A549 (cell line): ENCODE data around the gene DSCAML1.

Experiments
- CBX2 ChIP-seq: fragments of 200-600 bp; sonication (generic); IDR thresholded peaks from 2 replicates; pipeline ENCODE4 v1.6.1; 2016; ENCODE audit warnings: low read depth, mild to moderate bottlenecking, borderline replicate concordance
- EHMT2 ChIP-seq: fragments of 200-600 bp; sonication (generic); IDR thresholded peaks from 2 replicates; pipeline ENCODE4 v1.6.1; 2016; ENCODE audit warnings: antibody characterized with exemption, low read depth, mild to moderate bottlenecking, moderate library complexity
- EP300 ChIP-seq, 2 experiments: fragments of >200 bp; sonication (Bioruptor Twin); formaldehyde crosslinking; IDR thresholded peaks; 2 replicates in 1 of 2; 3 replicates in 1 of 2; pipeline ENCODE4 v1.6.1; 2016 to 2017
- JUNB ChIP-seq: fragments of >200 bp; sonication (Bioruptor Twin); formaldehyde crosslinking; IDR thresholded peaks from 2 replicates; pipeline ENCODE4 v1.6.1; 2016
- MAFK ChIP-seq: fragments of 450-650 bp; IDR thresholded peaks from 2 replicates; pipeline ENCODE4 v1.6.1; 2014; ENCODE audit not compliant: partially characterized antibody
- MYC ChIP-seq: IDR thresholded peaks from 2 replicates; pipeline ENCODE4 v1.6.1; 2012; ENCODE audit warnings: mild to moderate bottlenecking, inconsistent platforms, low read length, improper control_type of control experiment, borderline replicate concordance
- NPAS2 ChIP-seq: fragments of 250-450 bp; sonication (Bioruptor Pico); IDR thresholded peaks from 2 replicates; pipeline ENCODE4 v1.8.0; 2022; ENCODE audit warnings: mild to moderate bottlenecking, moderate library complexity, borderline replicate concordance
- POLR2A ChIP-seq: IDR thresholded peaks from 2 replicates; pipeline ENCODE4 v1.6.1; 2012; ENCODE audit warnings: mild to moderate bottlenecking, low read length
- RAD21 ChIP-seq, 2 experiments: fragments of >200 bp in 1 of 2; sonication (Bioruptor Twin) in 1 of 2; formaldehyde crosslinking in 1 of 2; IDR thresholded peaks in 1 of 2; conservative IDR thresholded peaks in 1 of 2; 2 replicates in 1 of 2; 3 replicates in 1 of 2; pipeline ENCODE4 v1.6.1; 2012 to 2018; ENCODE audit warnings: inconsistent platforms in 1 of 2
- SMC3 ChIP-seq: fragments of >200 bp; sonication (Bioruptor Twin); formaldehyde crosslinking; IDR thresholded peaks from 3 replicates; pipeline ENCODE4 v1.6.1; 2018; ENCODE audit warnings: inconsistent platforms
- SREBF2 ChIP-seq: fragments of 450-650 bp; IDR thresholded peaks from 2 replicates; pipeline ENCODE4 v1.6.1; 2014; ENCODE audit warnings: mild to moderate bottlenecking, moderate library complexity
- ZFP36 ChIP-seq: fragments of 450-650 bp; IDR thresholded peaks from 2 replicates; pipeline ENCODE4 v1.6.1; 2014; ENCODE audit warnings: borderline replicate concordance; ENCODE audit not compliant: partially characterized antibody
- TF ChIP-seq, protein P1 (sequence below): fragments of >200 bp; sonication (Bioruptor Twin); formaldehyde crosslinking; IDR thresholded peaks from 3 replicates; pipeline ENCODE4 v1.5.1; 2016

DNA sequence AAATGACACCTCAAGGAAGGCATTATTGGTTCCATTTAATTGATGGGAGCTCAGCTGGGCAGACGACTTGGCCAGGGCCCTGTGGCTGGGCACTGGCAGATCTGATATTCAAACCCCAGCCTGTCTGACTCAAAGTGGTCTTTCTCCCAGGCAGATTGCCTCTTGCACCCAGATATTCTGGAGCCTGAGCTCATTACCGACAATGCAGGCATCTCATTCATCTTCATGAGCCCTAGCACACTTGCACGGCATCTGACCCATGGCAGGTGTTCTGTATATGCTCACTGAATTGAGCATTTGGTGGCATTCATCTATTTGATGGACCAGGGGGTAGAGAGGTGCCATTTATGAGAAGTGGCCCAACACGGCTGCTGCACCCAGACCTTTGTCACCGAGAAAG, 193.1 kb downstream of the DSCAML1 start:
- TF ChIP-seq, protein P1, sequence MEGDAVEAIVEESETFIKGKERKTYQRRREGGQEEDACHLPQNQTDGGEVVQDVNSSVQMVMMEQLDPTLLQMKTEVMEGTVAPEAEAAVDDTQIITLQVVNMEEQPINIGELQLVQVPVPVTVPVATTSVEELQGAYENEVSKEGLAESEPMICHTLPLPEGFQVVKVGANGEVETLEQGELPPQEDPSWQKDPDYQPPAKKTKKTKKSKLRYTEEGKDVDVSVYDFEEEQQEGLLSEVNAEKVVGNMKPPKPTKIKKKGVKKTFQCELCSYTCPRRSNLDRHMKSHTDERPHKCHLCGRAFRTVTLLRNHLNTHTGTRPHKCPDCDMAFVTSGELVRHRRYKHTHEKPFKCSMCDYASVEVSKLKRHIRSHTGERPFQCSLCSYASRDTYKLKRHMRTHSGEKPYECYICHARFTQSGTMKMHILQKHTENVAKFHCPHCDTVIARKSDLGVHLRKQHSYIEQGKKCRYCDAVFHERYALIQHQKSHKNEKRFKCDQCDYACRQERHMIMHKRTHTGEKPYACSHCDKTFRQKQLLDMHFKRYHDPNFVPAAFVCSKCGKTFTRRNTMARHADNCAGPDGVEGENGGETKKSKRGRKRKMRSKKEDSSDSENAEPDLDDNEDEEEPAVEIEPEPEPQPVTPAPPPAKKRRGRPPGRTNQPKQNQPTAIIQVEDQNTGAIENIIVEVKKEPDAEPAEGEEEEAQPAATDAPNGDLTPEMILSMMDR, result no peak
- TF ChIP-seq MAFK (no peak), RAD21 (conservative IDR thresholded peaks at IDR 0.05 in 1 of 2, IDR thresholded peaks at IDR 0.05 in 1 of 2) (no peak), CBX2 (no peak), SREBF2 (no peak), MYC (no peak), ZFP36 (no peak), NPAS2 (CRISPR knock-in tag) (no peak), JUNB (no peak), POLR2A (no peak), SMC3 (no peak), EP300 (IDR thresholded peaks at IDR 0.05) (no peak), EHMT2 (no peak)
